GM19324 (cell line): ENCODE measurements around the gene RASGRP3.
A peak's percentile ranks its signal among the peaks of the same experiment; 100 is the strongest.

Experiments used
- ATAC-seq: cut with Tn5 transposase; IDR thresholded peaks from one replicate; pipeline ENCODE4 v1.9.1; 2021; ENCODE audit warnings: mild to moderate bottlenecking, moderate library complexity; ENCODE audit not compliant: unreplicated experiment, low FRiP score

The RASGRP3 gene

DNA sequence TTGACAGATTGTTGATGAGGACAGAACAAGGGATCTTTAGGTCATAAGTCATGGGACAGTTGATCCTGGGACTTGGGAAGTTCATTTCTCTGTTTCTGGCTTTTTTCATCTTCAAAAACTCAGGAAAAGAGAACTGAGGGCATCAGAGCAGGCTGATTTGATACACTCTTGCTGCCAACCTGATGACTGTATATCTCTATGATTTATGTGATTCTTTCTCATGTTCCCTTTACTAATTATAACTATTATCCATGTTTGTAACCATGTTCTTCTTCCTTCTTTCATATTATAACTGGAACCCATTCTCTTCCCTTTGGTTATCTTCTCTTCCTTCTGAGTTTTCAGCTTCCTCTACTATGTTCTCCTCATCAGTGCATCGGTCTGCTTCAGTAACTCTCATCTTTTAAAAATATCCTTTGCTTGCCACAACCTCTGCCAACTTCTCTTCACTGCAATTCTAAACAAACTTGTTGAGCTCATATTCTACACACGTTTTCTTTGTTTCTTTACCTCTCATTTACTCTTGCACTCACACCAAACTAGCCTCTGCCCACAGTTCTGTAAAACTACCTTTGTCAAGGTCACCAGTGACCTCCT, 13.5 kb downstream of the RASGRP3 start:
- no peak for ATAC-seq

DNA sequence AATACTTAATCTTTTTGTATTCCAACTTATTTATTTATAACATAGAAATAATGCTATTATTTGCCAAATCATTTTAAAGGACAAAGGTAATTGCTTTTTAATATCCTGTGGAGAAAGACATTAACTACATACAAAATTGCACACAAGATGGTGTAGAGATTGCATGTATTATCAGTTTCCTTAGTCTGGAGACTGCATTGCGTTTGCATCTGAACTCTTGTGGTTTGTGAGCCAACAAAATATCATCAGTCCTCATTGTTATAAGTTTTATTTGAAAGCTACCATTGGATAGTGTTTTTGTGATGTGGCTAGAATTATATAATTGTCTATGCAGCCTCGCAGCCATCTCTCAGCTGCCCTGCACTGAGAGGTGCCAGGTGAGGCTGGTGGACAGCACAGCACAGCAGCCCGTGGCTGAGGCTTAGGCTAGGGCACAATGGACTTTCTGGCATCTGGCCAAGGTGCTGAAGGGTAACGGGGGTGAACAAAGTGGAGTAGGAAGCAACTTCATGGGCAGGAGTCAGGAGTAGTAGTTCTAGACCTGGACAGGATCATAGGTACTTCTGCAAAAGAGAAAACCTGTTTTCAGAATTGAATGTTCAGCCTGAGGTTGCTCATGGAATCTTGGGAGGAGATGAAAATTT, 15.1 kb downstream of the RASGRP3 start:
- ATAC-seq: no peak

DNA sequence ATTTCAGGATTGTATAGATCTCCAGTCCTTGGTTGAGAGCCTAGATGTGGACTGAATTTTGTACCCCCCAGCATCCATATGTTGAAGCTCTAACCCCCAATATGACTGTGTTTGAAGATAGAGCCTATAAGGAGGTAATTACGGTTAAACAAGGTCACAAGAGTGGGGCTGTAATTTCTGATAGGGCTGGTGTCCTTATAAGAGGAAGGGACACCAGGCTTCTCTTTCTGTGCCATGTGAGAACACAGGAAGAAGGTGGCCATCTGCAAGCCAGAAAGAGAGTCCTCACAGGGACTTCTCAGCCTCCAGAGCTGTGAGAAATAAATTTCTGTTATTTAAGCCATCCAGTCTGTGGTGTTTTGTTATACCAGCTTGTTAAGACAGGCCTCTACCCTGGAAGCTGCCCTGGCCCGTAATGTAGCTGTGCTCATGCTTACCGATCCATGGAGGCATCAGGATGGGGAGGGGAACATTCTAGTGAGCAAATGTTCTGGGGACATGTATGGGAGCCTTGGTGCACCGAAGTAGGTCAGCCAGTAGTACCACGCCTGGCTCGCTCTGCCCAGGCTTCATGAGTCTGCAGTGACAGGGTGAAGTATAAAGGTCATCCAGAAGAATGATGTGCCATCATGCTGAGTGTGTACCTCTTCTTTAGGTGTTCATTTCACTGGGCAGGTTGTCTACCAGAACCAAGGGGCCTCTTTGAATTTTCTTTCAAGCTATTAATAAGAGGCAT, 16.1 kb downstream of the RASGRP3 start:
- ATAC-seq: no peak

DNA sequence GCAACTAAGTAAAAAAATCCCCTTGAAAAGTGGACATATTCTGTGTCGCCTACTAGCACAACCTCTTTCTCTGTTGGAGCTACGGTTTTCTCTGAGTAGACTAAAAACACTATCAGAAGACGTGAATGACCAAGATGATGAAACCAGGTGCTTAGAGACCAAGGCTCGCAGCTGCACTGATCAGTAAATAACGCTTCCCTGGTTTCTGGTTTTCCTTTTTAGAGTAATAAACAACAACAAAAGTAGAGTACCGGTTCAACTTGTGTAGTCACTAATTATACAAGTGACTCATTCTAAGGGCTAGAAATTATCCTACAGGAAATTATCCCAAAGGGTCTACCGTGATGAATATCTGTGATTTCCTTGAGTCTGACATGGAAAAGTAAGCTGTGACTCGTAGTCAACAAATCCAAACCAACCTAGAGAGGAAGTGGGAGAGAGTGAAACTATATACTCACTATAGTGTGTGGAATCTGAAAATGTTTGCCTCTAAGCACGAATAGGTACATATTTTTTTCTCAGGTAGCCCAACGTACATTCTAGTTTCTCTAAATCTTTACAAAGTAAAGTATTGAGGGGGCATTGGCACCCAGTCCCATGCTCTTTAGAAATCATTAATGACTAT, 17.8 kb downstream of the RASGRP3 start:
- peak; percentile 53 for ATAC-seq

DNA sequence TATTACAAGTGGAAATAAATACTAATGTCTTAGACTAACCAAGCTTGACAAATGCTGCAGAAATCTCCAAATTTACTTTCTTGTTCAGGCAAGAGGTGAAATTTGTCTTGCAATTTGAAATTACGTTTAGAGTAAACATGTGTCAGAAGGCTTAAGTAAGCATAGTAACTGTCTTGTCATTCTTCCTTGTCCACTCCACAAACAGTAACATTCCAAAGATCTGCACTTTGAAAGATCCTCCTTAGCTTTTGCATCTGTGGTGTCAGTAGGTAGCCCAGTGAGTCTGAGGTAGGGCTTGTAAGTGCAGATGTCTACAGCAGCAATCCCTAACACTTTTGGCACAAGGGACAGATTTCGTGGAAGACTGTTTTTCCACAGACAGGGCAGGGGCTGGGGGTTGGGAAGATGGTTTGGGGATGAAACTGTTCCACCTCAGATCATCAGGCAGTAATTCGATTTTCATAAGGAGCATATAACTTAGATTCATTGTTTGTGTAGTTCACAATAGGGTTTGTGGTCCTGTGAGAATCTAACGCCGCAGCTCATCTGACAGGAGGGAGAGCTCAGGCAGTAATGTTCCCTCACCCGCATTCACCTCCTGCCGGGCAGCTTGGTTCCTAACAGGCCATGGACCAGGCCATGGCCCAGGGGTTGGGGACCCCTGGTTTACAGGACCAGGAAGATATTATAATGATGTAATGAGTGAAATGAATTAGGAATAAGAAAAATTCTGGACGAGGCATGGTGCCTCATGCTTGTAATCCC, 18.6 kb downstream of the RASGRP3 start:
- ATAC-seq: no peak

DNA sequence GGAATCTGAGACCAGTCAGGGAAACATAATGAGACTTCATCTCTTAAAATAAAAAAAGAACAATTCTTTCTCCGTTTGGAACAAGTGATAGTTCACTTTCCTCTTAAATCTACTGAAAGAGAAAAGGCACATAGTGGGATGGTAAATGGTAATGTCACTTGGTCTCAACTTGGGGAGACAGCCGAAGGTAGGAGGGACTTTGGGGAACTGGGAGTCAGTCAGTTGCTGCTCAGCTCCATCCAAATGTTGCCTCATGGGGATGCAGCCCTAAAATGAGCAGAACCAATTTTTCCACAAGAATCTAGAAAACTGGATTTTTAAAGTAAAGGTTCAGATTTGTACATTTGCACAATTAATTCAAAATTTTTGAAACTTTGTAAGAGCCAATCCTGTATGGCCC, 19.2 kb downstream of the RASGRP3 start:
- no peak for ATAC-seq

DNA sequence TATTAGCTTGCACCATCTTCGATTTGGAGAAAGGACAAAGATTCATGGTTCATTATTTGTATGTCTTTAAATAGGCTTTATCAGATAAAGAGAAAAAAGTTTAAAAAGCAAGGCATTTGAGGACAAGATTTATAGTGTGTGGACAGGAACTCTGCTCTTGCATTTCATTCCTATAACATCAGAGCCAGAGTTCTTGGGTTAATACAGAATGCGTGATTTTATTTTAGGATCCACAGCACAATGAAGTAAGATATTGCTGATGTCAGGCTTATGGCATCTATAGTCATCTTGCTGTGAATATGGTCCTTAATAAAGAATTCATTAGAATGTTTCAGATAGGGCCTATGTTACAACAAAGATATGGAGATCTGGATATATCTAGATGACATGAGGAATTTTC, 19.7 kb downstream of the RASGRP3 start:
- ATAC-seq: no peak

DNA sequence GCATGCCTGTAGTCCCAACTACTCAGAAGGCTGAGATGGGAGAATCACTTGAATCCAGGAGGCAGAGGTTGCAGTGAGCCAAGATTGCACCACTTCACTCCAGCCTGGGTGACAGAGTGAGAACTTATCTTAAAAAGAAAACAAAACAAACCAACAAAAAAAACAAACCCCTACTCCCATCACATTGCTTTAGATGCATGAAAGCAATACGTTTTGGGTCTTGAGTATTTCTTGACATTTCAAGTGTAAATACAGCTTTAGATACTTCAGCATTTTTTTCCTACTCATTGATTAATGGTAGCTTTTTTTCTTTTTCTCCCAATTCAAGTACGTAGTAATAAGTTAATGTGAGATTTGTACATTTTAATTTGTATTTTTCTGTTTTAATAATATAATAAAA, 20.3 kb downstream of the RASGRP3 start:
- ATAC-seq: no peak

DNA sequence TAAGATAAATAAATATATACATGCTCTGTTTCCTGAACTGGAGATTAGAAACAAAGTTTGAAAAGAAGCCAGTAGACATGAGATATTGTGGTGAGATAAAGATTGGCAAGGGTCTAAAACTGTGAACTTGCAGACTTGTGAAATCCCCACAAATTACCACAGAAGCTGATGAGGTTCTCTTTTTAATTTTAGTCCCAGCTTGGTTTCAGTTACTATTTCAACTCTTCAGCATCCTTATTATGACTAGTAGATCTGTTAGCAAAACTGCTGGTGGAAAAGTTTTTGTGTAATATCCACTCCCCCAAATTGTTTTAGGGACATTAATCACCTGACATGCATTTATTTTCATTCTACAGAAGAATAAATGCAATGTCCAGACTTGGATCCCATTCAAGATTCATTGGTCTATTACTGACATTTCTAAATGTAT, 20.8 kb downstream of the RASGRP3 start:
- peak; percentile 40 for ATAC-seq

DNA sequence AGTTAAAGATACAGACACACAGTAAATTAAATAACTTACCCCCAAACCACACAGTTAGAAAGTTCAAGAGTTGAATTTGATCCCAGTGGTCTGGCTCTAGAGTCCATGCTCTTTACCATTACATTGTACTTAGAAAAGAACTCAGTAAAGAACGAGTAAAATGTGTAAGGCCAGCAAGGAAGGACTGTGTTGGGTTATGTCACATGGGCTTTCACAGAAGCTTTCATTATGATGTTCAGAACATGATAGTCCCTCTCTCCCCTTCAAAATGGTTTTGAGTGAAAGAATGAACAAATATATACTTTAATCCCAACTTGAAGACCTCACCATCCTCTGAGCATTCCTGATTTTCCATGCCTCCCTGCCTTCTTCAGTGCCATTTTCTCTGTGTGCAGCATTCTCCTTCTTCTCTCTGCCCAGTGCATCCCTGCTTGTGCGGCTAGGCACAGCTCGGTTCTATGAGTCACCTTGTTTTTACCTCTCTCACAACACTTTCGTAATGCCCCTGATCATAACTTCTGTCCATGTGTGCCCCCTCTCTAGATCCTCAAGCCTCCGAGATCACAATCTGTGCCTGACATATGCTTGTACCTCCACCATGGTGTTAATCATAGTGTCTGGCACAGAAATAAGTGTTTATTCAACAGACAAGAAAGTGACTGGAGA, 22.0 kb downstream of the RASGRP3 start:
- no peak for ATAC-seq

DNA sequence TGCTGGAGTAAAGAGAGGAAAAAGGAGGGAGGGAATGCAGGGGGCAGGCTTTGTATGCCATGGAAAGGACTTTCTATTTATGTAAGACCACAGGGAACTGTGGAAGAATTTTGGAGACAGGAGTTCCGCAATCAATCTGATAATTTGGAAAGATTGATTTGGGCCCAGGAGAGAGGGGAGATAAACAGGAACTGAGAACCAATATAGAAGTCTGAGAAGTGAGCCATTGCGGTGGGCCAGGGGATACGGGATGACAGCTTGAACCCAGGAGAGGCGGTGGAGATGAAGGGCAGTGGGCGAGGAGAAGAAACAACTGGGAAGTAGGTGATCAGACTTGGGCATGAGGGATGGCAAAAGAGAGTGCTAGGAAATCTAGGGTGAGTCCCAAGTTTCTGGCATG, 23.7 kb downstream of the RASGRP3 start:
- no peak for ATAC-seq

DNA sequence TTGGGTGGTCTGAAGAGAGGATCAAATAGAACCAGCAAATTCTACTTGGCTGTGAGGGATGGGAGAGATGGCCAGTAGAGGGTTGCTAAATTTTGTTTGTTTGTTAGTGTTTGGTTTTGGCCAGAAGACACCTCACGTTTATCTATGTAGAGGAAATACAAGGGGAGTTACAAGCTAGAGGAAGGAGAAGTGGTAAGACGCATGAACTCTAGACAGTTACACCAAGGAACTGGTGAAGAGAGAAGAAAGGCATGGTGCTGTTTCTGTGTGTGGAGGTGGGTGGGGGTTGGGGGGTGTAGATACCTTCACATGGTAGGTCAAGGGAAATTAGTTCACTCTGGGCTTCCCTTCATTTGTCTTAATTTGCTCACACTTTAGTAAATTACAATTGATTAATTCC, 25.6 kb downstream of the RASGRP3 start:
- ATAC-seq: no peak

DNA sequence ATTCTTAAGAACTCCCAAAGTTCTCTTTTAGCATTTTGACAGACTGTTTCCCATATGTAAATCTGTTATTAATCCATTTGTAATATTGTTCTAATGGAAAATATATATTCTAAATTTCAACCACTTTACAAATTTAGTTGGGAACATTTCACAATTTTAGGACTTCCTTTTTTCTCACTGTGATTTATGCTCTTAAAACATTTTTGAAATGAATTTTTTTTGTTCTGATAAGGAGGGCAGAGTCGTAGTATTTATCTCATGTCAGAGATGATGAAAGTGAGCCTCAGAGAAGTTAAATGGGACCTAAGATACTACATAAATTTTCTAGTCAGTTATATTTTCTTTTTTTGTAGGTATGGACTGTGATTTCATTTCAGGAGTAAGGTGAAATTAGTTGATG, 26.6 kb downstream of the RASGRP3 start:
- ATAC-seq: no peak

DNA sequence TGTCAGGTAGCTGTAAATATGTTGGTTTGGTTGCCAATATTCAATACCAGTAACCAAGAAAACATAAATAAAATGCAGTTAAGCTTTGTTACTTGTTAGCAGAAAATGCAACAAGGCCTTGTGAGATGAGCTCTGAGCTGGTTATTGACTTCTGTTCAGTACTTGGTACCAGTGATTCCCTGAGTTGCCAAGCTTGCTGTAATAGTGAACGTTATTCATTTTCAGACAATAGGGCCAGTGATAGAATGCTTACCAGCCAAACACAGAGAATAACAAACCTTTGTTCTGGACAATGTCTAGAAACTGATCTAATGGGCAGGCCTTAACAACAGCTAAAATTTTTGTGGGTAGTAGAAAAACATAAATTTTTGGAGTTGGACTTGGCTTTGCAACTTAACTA, 29.5 kb downstream of the RASGRP3 start:
- no peak for ATAC-seq

DNA sequence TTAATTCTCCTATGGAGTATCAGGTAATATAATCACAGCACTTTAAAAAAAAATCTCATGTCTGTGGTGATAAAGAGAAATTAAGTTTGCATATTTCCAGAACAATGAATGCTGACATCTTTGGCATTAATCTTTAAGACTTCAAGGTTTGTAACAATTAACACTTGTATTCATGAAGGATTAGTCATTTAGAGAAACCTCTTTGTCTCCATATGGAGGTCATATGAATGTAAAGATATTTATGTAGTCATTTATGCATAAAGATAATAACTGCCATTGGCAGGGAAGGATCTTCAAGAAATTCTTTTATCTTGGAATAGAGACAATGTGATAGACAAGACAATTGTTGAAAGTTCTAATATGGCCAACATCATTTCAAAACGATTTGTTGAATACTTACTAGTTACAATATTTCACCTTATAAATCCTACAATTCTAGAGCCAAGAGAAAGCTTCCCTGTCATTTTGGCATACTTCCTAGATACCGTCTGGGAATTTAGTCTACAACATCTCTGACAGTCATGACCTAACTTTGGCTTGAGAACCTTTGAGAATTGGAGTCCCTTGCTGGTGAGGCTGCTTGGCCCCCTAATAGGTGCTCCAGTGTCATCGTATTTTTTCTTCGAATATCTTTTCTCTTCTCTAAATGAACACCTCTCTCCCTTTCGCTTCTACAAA, 33.6 kb downstream of the RASGRP3 start:
- ATAC-seq: no peak

DNA sequence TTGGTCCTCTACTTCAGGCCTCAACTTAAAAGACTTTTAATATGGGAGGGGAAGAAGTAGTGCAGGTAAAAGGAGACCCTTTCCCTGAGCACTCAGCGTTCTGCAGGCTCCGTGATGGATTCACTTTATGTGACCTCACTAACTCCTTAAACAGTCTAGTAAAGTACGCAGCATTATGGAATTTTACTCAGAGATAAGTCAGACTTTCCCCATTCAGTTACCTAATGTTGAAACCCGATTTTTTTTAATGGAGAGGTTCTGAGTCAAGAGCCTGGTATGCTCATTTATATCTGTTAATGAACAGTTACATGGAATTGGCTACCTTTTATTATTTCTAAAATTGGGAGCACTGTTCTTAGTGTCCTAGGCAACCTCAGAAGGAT, 34.1 kb downstream of the RASGRP3 start:
- no peak for ATAC-seq

DNA sequence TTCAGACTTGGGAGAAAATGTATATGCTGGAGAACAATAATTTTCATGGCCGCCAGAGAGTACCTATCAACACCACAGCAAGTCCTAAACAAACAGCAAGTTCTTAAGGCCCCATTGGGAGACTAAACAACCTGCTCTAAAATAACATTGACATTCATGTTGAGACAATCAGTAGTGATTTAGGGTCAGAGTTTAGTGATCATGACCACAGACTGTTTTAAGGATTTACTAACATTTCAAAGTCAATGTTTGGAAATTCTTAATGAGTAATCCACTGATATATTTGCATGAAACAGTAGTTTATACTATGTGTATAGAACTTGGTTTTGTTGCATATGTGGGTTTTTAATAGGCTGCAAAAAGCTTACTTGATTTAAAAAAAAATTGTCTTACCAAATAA, 34.7 kb downstream of the RASGRP3 start:
- ATAC-seq: no peak

DNA sequence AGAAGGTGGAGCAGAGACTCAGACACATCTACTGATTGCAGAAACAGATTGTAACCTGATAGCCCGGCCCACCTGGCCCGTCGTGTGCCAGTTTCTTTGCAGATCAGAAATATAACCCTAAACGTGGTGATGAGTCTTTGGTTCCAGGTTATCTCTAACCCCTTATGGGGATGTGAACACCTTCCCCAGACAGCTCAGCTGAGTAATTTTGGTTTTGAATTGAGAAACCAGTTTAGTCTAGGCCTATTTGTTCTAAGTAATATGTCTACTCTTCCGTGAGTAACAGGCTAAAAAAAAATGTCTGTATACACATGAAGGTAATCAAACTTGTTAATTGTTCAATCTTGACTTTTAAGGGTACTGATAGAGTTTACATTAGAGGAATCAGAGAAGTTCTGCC, 35.7 kb downstream of the RASGRP3 start:
- no peak for ATAC-seq

DNA sequence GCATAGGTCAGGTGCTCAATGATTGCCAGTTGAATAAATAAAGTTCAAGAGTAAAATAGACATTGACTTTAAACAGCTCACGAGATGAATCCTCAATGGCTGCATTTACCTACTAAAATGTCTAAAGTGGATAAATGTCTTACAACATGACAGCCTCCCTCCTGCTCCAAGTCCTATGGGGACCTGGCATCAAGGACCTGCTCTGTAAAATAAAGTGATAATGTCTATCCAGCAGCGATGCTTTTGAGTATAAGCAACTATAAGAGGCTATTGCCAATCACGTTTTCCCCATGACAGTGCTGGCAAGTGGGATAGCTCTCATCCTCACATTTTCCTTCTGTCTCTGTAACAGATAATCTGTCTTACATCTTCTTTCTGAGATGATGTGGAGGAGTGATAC, 37.0 kb downstream of the RASGRP3 start:
- ATAC-seq: no peak
